ENCODE results near the gene RNF144B. TPM values are rescaled to one million over a fixed set of nuclear protein-coding genes. Genes with fewer than 3 reads are reported as not detected.

The RNF144B gene
- total RNA-seq, 1 experiment from 2014 or later, result 8.2 TPM

DNA sequence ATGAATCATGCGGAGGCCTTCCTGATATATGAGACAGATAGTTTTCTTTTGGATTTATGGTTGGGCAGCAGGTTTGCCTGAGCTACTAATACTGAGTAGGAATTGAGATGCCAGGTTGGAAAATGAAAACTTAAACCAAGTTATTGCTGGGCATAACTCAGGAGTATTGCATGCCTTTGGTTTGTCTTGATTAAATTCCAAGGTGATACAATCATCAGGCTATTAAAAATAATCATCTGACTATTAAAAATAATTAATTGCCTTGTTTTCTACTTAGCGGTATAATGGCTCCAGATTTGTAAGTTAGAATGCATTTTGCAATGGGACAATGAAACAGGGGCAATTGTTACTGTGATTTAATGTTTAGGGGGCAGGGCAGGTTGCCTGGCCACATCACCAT lies 15.5 kb upstream of the RNF144B start (continued):
- TF ChIP-seq, protein P1, sequence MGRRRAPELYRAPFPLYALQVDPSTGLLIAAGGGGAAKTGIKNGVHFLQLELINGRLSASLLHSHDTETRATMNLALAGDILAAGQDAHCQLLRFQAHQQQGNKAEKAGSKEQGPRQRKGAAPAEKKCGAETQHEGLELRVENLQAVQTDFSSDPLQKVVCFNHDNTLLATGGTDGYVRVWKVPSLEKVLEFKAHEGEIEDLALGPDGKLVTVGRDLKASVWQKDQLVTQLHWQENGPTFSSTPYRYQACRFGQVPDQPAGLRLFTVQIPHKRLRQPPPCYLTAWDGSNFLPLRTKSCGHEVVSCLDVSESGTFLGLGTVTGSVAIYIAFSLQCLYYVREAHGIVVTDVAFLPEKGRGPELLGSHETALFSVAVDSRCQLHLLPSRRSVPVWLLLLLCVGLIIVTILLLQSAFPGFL (CRISPR knock-in tag; IDR thresholded peaks at IDR 0.05; ENCODE audit: borderline replicate concordance), result no peak
- TF ChIP-seq KAT7 (CRISPR knock-in tag; IDR thresholded peaks at IDR 0.05; ENCODE audit: borderline replicate concordance), result no peak
- no peak for TF ChIP-seq HMGA2 (CRISPR knock-in tag; IDR thresholded peaks at IDR 0.05)
- TF ChIP-seq MYBL2 (CRISPR knock-in tag; IDR thresholded peaks at IDR 0.05), result no peak
- no peak for TF ChIP-seq ZBTB21 (CRISPR knock-in tag; IDR thresholded peaks at IDR 0.05; ENCODE audit: borderline replicate concordance)
- no peak for TF ChIP-seq NFYB (CRISPR knock-in tag; conservative IDR thresholded peaks at IDR 0.05; ENCODE audit: low read depth)

DNA sequence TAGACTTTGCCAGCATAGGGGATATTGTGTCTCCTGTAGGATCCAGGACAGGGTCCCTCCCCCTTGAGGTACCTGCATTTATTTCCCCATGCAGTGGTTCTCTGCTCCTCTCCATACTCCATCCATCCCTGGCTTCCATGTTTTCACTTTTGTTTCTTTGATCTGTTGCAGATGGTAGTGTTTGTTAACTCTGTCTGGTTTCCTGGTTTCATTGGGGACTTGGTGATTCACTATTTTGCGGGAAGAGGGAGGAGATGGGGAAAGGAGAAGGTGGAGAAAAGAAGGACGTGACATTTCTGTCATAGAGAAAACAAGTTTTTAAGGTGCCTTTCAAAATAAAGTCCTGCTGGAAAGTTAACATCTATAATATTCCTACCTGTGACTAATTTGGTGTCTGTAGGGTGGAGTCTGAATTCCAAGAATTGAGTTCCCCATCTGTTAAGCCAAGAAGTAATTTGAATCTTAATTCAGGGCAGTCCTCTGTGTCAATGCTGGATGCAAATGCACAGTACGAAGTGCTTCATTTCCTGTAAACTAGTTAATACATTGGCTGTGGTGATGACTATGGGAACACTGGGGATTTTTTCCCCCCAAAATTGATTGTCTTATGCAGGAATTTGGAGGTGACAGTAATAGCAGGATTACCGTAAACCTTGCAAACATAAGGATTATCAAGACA lies 6.9 kb upstream of the RNF144B start:
- DNase-seq (ENCODE audit: low spot score) (no peak), ATAC-seq (no peak)
- no peaks in the 10 kb centered on the region for H3K36me3 Mint-ChIP-seq
- no peak overlapping the region for H3K27ac Mint-ChIP-seq
- no peaks in the 10 kb centered on the region for H3K27me3 Mint-ChIP-seq (ENCODE audit: low read depth)
- peaks cover 13% of the 10 kb centered on the region for H3K4me1 Mint-ChIP-seq
- H3K4me3 Mint-ChIP-seq, result no peak overlapping the region
- TF ChIP-seq, protein P2, sequence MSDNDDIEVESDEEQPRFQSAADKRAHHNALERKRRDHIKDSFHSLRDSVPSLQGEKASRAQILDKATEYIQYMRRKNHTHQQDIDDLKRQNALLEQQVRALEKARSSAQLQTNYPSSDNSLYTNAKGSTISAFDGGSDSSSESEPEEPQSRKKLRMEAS (CRISPR knock-in tag; IDR thresholded peaks at IDR 0.05), result no peak
- TF ChIP-seq, protein P3, sequence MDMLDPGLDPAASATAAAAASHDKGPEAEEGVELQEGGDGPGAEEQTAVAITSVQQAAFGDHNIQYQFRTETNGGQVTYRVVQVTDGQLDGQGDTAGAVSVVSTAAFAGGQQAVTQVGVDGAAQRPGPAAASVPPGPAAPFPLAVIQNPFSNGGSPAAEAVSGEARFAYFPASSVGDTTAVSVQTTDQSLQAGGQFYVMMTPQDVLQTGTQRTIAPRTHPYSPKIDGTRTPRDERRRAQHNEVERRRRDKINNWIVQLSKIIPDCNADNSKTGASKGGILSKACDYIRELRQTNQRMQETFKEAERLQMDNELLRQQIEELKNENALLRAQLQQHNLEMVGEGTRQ (CRISPR knock-in tag; IDR thresholded peaks at IDR 0.05), result no peak
- TF ChIP-seq FOXP1 (CRISPR knock-in tag; IDR thresholded peaks at IDR 0.05; ENCODE audit: borderline replicate concordance) (no peak), ZNF138 (CRISPR knock-in tag; conservative IDR thresholded peaks at IDR 0.05) (no peak), FOXJ3 (CRISPR knock-in tag; IDR thresholded peaks at IDR 0.05; ENCODE audit: borderline replicate concordance) (no peak), GTF2I (CRISPR knock-in tag; conservative IDR thresholded peaks at IDR 0.05) (no peak), ZNF416 (CRISPR knock-in tag; IDR thresholded peaks at IDR 0.05) (no peak), CBFB (CRISPR knock-in tag; IDR thresholded peaks at IDR 0.05; ENCODE audit: low read depth) (no peak), TEAD1 (CRISPR knock-in tag; IDR thresholded peaks at IDR 0.05) (no peak)
- TF ChIP-seq, protein P4, sequence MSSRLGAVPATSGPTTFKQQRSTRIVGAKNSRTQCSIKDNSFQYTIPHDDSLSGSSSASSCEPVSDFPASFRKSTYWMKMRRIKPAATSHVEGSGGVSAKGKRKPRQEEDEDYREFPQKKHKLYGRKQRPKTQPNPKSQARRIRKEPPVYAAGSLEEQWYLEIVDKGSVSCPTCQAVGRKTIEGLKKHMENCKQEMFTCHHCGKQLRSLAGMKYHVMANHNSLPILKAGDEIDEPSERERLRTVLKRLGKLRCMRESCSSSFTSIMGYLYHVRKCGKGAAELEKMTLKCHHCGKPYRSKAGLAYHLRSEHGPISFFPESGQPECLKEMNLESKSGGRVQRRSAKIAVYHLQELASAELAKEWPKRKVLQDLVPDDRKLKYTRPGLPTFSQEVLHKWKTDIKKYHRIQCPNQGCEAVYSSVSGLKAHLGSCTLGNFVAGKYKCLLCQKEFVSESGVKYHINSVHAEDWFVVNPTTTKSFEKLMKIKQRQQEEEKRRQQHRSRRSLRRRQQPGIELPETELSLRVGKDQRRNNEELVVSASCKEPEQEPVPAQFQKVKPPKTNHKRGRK (CRISPR knock-in tag; IDR thresholded peaks at IDR 0.05; ENCODE audit: borderline replicate concordance), result no peak
- TF ChIP-seq, protein P5, sequence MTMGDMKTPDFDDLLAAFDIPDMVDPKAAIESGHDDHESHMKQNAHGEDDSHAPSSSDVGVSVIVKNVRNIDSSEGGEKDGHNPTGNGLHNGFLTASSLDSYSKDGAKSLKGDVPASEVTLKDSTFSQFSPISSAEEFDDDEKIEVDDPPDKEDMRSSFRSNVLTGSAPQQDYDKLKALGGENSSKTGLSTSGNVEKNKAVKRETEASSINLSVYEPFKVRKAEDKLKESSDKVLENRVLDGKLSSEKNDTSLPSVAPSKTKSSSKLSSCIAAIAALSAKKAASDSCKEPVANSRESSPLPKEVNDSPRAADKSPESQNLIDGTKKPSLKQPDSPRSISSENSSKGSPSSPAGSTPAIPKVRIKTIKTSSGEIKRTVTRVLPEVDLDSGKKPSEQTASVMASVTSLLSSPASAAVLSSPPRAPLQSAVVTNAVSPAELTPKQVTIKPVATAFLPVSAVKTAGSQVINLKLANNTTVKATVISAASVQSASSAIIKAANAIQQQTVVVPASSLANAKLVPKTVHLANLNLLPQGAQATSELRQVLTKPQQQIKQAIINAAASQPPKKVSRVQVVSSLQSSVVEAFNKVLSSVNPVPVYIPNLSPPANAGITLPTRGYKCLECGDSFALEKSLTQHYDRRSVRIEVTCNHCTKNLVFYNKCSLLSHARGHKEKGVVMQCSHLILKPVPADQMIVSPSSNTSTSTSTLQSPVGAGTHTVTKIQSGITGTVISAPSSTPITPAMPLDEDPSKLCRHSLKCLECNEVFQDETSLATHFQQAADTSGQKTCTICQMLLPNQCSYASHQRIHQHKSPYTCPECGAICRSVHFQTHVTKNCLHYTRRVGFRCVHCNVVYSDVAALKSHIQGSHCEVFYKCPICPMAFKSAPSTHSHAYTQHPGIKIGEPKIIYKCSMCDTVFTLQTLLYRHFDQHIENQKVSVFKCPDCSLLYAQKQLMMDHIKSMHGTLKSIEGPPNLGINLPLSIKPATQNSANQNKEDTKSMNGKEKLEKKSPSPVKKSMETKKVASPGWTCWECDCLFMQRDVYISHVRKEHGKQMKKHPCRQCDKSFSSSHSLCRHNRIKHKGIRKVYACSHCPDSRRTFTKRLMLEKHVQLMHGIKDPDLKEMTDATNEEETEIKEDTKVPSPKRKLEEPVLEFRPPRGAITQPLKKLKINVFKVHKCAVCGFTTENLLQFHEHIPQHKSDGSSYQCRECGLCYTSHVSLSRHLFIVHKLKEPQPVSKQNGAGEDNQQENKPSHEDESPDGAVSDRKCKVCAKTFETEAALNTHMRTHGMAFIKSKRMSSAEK (CRISPR knock-in tag; IDR thresholded peaks at IDR 0.05; ENCODE audit: borderline replicate concordance), result no peak
- ChIA-PET CTCF (no interaction called here), POLR2A (no interaction called here)
- no peaks in the 10 kb centered on the region for H3K9me3 Mint-ChIP-seq

Data from WTC11 (cell line).